HepG2 (cell line): ENCODE measurements around the gene RAD54L. TPM values are rescaled to one million over a fixed set of nuclear protein-coding genes. Genes with fewer than 3 reads are reported as not detected.

Experiments
- CCDC6 ChIP-seq: sonication (generic); formaldehyde crosslinking; IDR thresholded peaks from 2 replicates; pipeline ENCODE4 v1.8.1; 2022; ENCODE audit warnings: mild to moderate bottlenecking, missing genetic modification reagents, moderate library complexity
- FOSL1 ChIP-seq: sonication (generic); formaldehyde crosslinking; IDR thresholded peaks from 2 replicates; pipeline ENCODE4 v1.9.0; 2021; ENCODE audit warnings: missing genetic modification reagents, borderline replicate concordance
- GTF2F1 ChIP-seq: fragments of 150-350 bp; IDR thresholded peaks from 2 replicates; pipeline ENCODE4 v1.6.1; 2014; ENCODE audit warnings: low read length
- IRF1 ChIP-seq: sonication (generic); formaldehyde crosslinking; IDR thresholded peaks from 2 replicates; pipeline ENCODE4 v1.4.0; 2020; ENCODE audit warnings: low read depth, mild to moderate bottlenecking, missing genetic modification reagents
- IRF9 ChIP-seq: sonication (generic); formaldehyde crosslinking; IDR thresholded peaks from 2 replicates; pipeline ENCODE4 v1.8.0; 2022; ENCODE audit warnings: missing genetic modification reagents, mild to moderate bottlenecking, borderline replicate concordance
- MEF2D ChIP-seq: sonication (generic); formaldehyde crosslinking; IDR thresholded peaks from 2 replicates; pipeline ENCODE4 v1.5.1; 2020; ENCODE audit warnings: mild to moderate bottlenecking, missing genetic modification reagents
- MLLT10 ChIP-seq: sonication (generic); formaldehyde crosslinking; IDR thresholded peaks from 2 replicates; pipeline ENCODE4 v1.4.0; 2020; ENCODE audit warnings: missing genetic modification reagents
- NCOA1 ChIP-seq: sonication (generic); formaldehyde crosslinking; IDR thresholded peaks from 2 replicates; pipeline ENCODE4 v1.9.0; 2021; ENCODE audit warnings: missing genetic modification reagents
- NFKBIZ ChIP-seq: IDR thresholded peaks from 2 replicates; pipeline ENCODE4 v1.6.1; 2018; ENCODE audit warnings: missing genetic modification reagents, missing compliant biosample characterization
- PAF1 ChIP-seq: IDR thresholded peaks from 2 replicates; pipeline ENCODE4 v1.6.1; 2016; ENCODE audit warnings: missing genetic modification reagents, missing compliant biosample characterization
- PITX1 ChIP-seq: sonication (generic); formaldehyde crosslinking; IDR thresholded peaks from 2 replicates; pipeline ENCODE4 v1.5.1; 2020; ENCODE audit warnings: mild to moderate bottlenecking, missing genetic modification reagents
- PRPF4 ChIP-seq: fragments of 200-400 bp; formaldehyde crosslinking; IDR thresholded peaks from 2 replicates; pipeline ENCODE4 v1.6.1; 2016; ENCODE audit warnings: low read length, low read depth; ENCODE audit not compliant: poor library complexity, severe bottlenecking
- ZFP62 ChIP-seq: sonication (generic); formaldehyde crosslinking; IDR thresholded peaks from 2 replicates; pipeline ENCODE4 v1.4.0; 2020; ENCODE audit warnings: missing genetic modification reagents
- ZHX2 ChIP-seq, 2 experiments: sonication (generic) in 1 of 2; formaldehyde crosslinking in 1 of 2; IDR thresholded peaks; 2 replicates each; pipeline versions ENCODE4 v1.6.1 to v1.9.0; 2014 to 2022; ENCODE audit warnings: antibody characterized with exemption in 1 of 2, borderline replicate concordance in 1 of 2, inconsistent platforms in 1 of 2, low read depth in 1 of 2, missing genetic modification reagents in 1 of 2
- ZNF160 ChIP-seq: sonication (generic); formaldehyde crosslinking; IDR thresholded peaks from 2 replicates; pipeline ENCODE4 v1.8.0; 2022; ENCODE audit warnings: mild to moderate bottlenecking, inconsistent platforms, missing genetic modification reagents
- ZNF234 ChIP-seq: sonication (generic); formaldehyde crosslinking; conservative IDR thresholded peaks from 2 replicates; pipeline ENCODE4 v1.5.1; 2020; ENCODE audit warnings: mild to moderate bottlenecking, missing genetic modification reagents
- ZNF235 ChIP-seq: sonication (generic); formaldehyde crosslinking; IDR thresholded peaks from 2 replicates; pipeline ENCODE4 v1.8.1; 2023; ENCODE audit warnings: mild to moderate bottlenecking, missing genetic modification reagents, borderline replicate concordance
- ZNF256 ChIP-seq: sonication (generic); formaldehyde crosslinking; conservative IDR thresholded peaks from 2 replicates; pipeline ENCODE4 v1.4.0; 2020; ENCODE audit warnings: missing genetic modification reagents
- ZNF446 ChIP-seq: sonication (generic); formaldehyde crosslinking; IDR thresholded peaks from 2 replicates; pipeline ENCODE4 v1.5.0; 2020; ENCODE audit warnings: mild to moderate bottlenecking, missing genetic modification reagents
- ZNF672 ChIP-seq: sonication (generic); formaldehyde crosslinking; IDR thresholded peaks from 2 replicates; pipeline ENCODE4 v1.8.1; 2022; ENCODE audit warnings: missing genetic modification reagents
- ZZZ3 ChIP-seq: sonication (generic); formaldehyde crosslinking; IDR thresholded peaks from 2 replicates; pipeline ENCODE4 v1.4.0; 2020; ENCODE audit warnings: missing genetic modification reagents, mild to moderate bottlenecking, borderline replicate concordance
- polyA plus RNA-seq, 8 experiments: library from polyadenylated mRNA; depleted of rRNA in 3 of 8; stranded (reverse) in 7 of 8; unstranded in 1 of 8; fragments of >200 nt; fragmentation: Illumina TruSeq in 4 of 8; extraction: Trizol in 4 of 8; gene quantifications; 2 replicates each; pipeline versions ENCODE4 v1.2.1 to v1.2.3, GENCODE V29; 2011 to 2016; ENCODE audit warnings: low read depth in 4 of 8, missing spikeins in 1 of 8, mixed read lengths in 1 of 8; ENCODE audit not compliant: insufficient read depth in 1 of 8
- total RNA-seq, 5 experiments: library from RNA; depleted of rRNA; stranded (reverse); fragments of >200 nt; fragmentation: Illumina TruSeq; extraction: Trizol; gene quantifications; 2 replicates each; pipeline ENCODE4 v1.2.3, GENCODE V29; 2016; ENCODE audit warnings: low read depth in 1 of 5

Gene RAD54L
- total and polyA plus RNA-seq, 2 of the 13 experiments (the other 11 are each of a cell fraction or from before 2014, with no cell fraction given): 10.2 to 30.0 TPM

GRCh38 chr1:46301808-46302640 lies 54.5 kb downstream of the RAD54L start (continued):
- TF ChIP-seq ZHX2 (IDR thresholded peaks at IDR 0.05; ENCODE audit: low read depth) (no peak), ZHX2 (CRISPR knock-in tag; IDR thresholded peaks at IDR 0.05; ENCODE audit: borderline replicate concordance) (0 out of 2 replicates have a peak, but pooled peaks have one; percentile 49), NCOA1 (CRISPR knock-in tag) (0 out of 2 replicates have a peak, but pooled peaks have one; percentile 13), MEF2D (no peak; the same call in 1 of the 2 replicates), ZNF235 (no peak), FOSL1 (CRISPR knock-in tag) (no peak), PRPF4 (no peak), ZNF234 (CRISPR knock-in tag) (0 out of 2 replicates have a peak, but pooled peaks have one; percentile 38), ZNF446 (CRISPR knock-in tag) (no peak), IRF1 (CRISPR knock-in tag) (0 out of 2 replicates have a peak, but pooled peaks have one; percentile 44), PITX1 (CRISPR knock-in tag) (0 out of 2 replicates have a peak, but pooled peaks have one; percentile 14), ZFP62 (CRISPR knock-in tag) (no peak), ZZZ3 (CRISPR knock-in tag) (peak; percentile 74; the same call in 1 of the 2 replicates), GTF2F1 (no peak), ZNF160 (CRISPR knock-in tag) (peak; percentile 69; the same call in 1 of the 2 replicates), MLLT10 (CRISPR knock-in tag) (no peak), ZNF256 (CRISPR knock-in tag) (0 out of 2 replicates have a peak, but pooled peaks have one; percentile 12), ZNF672 (CRISPR knock-in tag) (no peak), CCDC6 (CRISPR knock-in tag) (peak; percentile 21; the same call in 1 of the 2 replicates), NFKBIZ (CRISPR knock-in tag) (no peak; the same call in 1 of the 2 replicates), IRF9 (CRISPR knock-in tag) (no peak; the same call in 1 of the 2 replicates), PAF1 (no peak)
